Endothelial cell of umbilical vein (primary cell): ENCODE results near the gene HSPG2.

Experiments
- CTCF ChIP-seq, 2 donors: IDR thresholded peaks; 1 replicate in 1 of 2; 2 replicates in 1 of 2; pipeline ENCODE4 v1.5.1; 2011; ENCODE audit warnings: low read length in 2 of 2, mild to moderate bottlenecking in 2 of 2, moderate library complexity in 2 of 2, control low read depth in 1 of 2, inconsistent platforms in 1 of 2, low read depth in 1 of 2; ENCODE audit not compliant: insufficient read depth in 1 of 2; ENCODE audit errors: extremely low read depth in 1 of 2
- EZH2 ChIP-seq: IDR thresholded peaks from 2 replicates; pipeline ENCODE4 v1.6.1; 2012; ENCODE audit warnings: borderline replicate concordance, low read depth, mild to moderate bottlenecking, moderate library complexity, low read length, inconsistent platforms; ENCODE audit not compliant: severe bottlenecking
- MAX ChIP-seq: IDR thresholded peaks from 2 replicates; pipeline ENCODE4 v1.6.1; 2011; ENCODE audit not compliant: insufficient read depth, insufficient read length
- MYC ChIP-seq: IDR thresholded peaks from one replicate; pipeline ENCODE4 v1.6.1; 2011; ENCODE audit warnings: mild to moderate bottlenecking, low read depth, low read length
- POLR2A ChIP-seq: IDR thresholded peaks from 2 replicates; pipeline ENCODE4 v1.6.1; 2012; ENCODE audit warnings: low read depth, mild to moderate bottlenecking, control low read depth, low read length
- POLR2AphosphoS5 ChIP-seq: IDR thresholded peaks from 2 replicates; pipeline ENCODE4 v1.6.1; 2012; ENCODE audit warnings: low read depth, mild to moderate bottlenecking, control low read depth, low read length, moderate library complexity; ENCODE audit not compliant: insufficient read depth

DNA sequence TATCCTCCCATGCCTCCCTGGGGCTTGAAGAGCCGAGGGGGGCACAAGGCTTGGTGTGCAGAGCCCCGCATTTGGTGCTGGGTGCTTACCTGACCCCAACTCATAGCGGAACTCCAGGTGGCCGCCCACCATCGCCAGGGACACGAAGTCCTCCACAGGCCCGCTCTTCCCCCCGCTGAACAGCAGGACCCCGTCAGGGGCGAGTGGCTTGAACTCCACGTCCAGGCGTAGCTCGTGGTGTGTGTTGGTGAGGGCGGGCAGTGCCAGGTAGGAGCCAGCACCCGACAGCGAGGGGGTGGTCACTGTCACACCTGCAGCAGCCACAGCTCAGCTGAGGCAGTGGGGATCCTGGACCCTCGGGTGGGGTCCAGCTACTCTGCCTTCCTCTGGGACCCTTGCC is 107.8 kb downstream of the HSPG2 start:
- TF ChIP-seq CTCF (IDR thresholded peaks at IDR 0.05; ENCODE audit: extremely low read depth in 1 of 2, insufficient read depth in 1 of 2, low read depth in 1 of 2, low read length in 2 of 2): no peak
- TF ChIP-seq POLR2A: peak; percentile 24
- TF ChIP-seq POLR2AphosphoS5: no peak
- no peak for TF ChIP-seq MAX
- TF ChIP-seq EZH2: no peak
- TF ChIP-seq MYC: no peak
